HG03139 (cell line): ENCODE measurements around the gene ATG7.

Experiments
- ATAC-seq: cut with Tn5 transposase; IDR thresholded peaks from one replicate; pipeline ENCODE4 v1.9.1; 2021; ENCODE audit not compliant: unreplicated experiment

ATG7 gene

GRCh38 chr3:11532931-11533391, 260.8 kb downstream of the ATG7 start:
- ATAC-seq: no peak

GRCh38 chr3:11534011-11534792, 262.0 kb downstream of the ATG7 start:
- no peak for ATAC-seq

- ATAC-seq: no peak
These were observed 262.6 kb downstream of the ATG7 start for GRCh38 chr3:11534793-11535101.

GRCh38 chr3:11535243-11535960, 263.2 kb downstream of the ATG7 start:
- no peak for ATAC-seq

GRCh38 chr3:11536132-11536935, 264.1 kb downstream of the ATG7 start:
- ATAC-seq: no peak

GRCh38 chr3:11536936-11537612, 264.9 kb downstream of the ATG7 start:
- no peak for ATAC-seq

- ATAC-seq: no peak
These were observed 266.4 kb downstream of the ATG7 start for GRCh38 chr3:11538581-11538980.

- no peak for ATAC-seq
These were observed 267.0 kb downstream of the ATG7 start for GRCh38 chr3:11539218-11539617.

GRCh38 chr3:11539677-11540076, 267.5 kb downstream of the ATG7 start:
- ATAC-seq: no peak

- no peak for ATAC-seq
These were observed 269.4 kb downstream of the ATG7 start for GRCh38 chr3:11541321-11542303.

- no peak for ATAC-seq
These were observed 270.4 kb downstream of the ATG7 start for GRCh38 chr3:11542551-11542950.

GRCh38 chr3:11543141-11543947, 271.1 kb downstream of the ATG7 start:
- ATAC-seq: no peak

GRCh38 chr3:11543948-11544387, 271.8 kb downstream of the ATG7 start:
- ATAC-seq: no peak

GRCh38 chr3:11544412-11545181, 272.4 kb downstream of the ATG7 start:
- ATAC-seq: no peak

- ATAC-seq: no peak
These were observed 273.1 kb downstream of the ATG7 start for GRCh38 chr3:11545186-11545851.

GRCh38 chr3:11546657-11547302, 274.6 kb downstream of the ATG7 start:
- ATAC-seq: no peak

- ATAC-seq: no peak
These were observed 275.3 kb downstream of the ATG7 start for GRCh38 chr3:11547498-11547897.
